Right ventricle myocardium superior (tissue), 1 donor: ENCODE data around the gene DDI2. TPM values are rescaled to one million over a fixed set of nuclear protein-coding genes. Genes with fewer than 3 reads are reported as not detected.

Source experiments
- ATAC-seq: fragments of 200-7000 bp; cut with Tn5 transposase; one replicate; pipeline ENCODE4 v1.9.1; 2020; ENCODE audit warnings: mild to moderate bottlenecking; ENCODE audit not compliant: poor library complexity
- DNase-seq: peaks from one replicate; pipeline ENCODE4 v3.0.0-alpha.2; 2020
- intact Hi-C: fragments of 100-400 bp; cut with DNase I; formaldehyde crosslinking; loops from one replicate; pipeline ENCODE4 v1.11.2; 2022
- long read RNA-seq: library from polyadenylated mRNA; unstranded; transcript quantifications from one replicate; pipeline ENCODE4 v2.0.0, GENCODE V29; 2021
- total RNA-seq: library from RNA; stranded (reverse); fragmentation: NEBNext Ultra II Directional; extraction: Animal tissue kit (Norgen Biotek cat#: 25700); gene quantifications from one replicate; pipeline ENCODE4 v1.2.1, GENCODE V29; 2021
- donor health status: DM: no; HTN: yes; CAD: no; lungs with severe emphysema.

Gene DDI2
- 19.4 TPM for total RNA-seq
- long read RNA-seq, partial matches to known transcripts: 2 of 7 reads
- long read RNA-seq, other reads (novel, unspliced or antisense): 5 of 7 reads

DNA sequence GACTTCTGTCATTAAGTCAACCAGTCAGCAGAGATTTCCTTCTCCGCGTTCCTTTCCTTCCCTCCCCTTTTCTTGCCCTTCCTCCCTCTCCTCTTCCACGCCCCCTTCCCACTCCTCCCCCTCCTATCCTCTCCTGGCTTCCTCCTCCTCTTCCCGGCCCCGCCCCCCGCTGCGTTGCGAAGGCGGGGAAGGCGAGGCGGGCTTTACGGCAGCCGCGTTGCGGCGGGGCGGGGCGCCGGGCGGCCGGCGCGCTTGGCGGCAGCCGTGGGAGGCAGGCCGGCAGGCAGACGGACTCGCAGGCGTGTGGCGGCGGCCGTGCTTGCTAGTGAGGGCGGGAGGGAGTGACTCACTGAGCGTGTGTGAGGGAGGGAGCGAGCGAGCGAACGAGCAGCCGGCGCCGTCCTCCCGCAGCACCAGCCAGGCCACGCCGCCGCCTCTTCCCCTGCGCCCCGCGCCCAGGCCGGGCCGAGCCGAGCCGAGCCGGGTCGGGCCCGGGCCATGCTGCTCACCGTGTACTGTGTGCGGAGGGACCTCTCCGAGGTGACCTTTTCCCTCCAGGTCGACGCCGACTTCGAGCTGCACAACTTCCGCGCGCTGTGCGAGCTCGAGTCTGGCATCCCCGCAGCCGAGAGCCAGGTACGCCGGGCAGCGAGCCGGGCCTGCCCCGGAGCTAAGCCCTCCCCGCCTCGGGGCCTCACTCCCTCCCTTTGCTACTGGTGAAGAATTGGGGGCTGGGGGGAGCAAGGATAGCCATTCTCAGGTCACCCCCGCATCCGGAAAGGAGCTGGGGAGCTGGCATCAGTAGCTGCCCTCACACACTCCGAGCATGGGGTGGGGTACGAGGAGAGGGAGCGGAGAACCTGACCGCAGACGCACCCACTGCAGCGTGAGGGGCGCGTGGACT lies at the start of gene DDI2:
TSS of gene DDI2 (plus strand) at position 286 of the 904 bp plus-strand sequence. CDS start at position 499, 213 bp downstream.
- ATAC-seq (peak; percentile 93), DNase-seq (peak; percentile 97)
- intact Hi-C loops: loop anchor here (10.0 kb wide), 1 partner anchor 67 kb away; the partner anchor contains the start of gene PLEKHM2

DNA sequence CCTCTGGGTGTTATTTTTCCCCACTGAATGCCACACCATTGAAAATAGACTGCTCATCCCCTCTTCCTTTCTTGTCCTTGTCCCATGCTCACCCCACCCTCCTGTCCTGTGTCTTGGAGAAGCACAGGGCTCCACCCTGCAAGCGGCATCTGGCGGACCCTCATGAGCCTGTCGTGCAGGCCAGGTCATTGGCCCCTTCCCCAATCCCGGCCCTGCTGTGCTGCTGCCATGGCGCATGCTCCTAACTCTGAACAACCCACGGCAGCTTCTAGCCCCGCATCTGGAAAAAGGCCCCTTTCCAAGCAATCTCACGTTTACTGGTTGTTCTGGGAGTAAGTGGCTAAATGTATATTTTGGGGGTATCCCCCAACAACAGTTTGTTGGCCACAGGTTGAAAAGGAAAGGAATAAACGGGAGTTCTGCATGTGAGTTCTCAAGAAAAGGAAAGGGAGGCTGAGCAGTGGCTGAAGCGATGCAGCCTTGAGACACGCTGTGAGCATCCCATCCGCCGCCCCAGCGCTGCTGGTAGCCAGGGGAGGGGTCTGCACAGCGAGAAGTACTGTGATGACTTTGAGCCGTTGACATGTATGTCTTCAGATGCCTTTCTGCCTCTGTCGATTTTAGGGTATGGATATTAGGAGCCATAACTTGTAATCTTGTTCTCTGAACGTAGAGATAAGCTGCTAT lies 48.7 kb upstream of the DDI2 start:
- DNase-seq (no peak), ATAC-seq (no peak)
- intact Hi-C loops: no loop called here

DNA sequence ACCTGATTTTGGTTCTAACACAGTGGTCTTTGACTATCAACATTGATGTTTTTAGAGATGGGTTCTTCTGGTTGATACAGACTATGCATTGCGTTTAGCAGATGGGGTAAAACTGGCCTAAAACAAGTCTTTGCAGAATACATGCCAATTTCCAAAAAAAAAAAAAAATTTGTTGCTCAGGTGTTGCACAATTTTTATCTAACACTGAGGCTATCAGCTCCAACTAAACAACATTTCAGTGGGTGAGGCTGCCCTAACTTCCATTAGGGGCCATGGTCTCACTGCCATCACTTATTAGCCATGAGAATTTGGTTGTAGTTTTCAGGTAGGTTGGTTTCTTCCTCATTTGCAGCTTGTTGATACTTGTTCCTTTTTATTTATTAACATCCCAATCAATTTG lies 46.4 kb upstream of the DDI2 start:
- no peak for ATAC-seq
- DNase-seq: no peak
- intact Hi-C loops: no loop called here

DNA sequence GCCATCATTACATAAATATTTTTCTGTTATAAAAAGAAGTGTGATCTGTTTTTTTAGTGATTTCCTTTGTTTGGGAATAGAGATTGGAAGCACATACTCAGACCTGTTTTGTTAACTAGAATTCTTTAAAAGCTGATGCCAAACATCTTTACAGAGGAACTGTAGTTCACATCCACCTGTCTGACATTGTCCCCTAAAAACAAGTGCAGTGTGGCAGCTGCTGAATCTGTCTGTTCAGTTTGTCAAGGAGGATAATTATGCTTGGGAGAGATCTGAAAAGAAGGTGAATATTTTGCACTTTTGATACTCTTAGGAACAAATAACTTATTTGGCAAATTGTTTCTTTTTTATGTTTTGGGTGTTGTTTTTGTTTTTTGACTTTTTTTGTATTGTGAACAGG lies 46.0 kb upstream of the DDI2 start:
- intact Hi-C loops: no loop called here
- no peak for DNase-seq
- ATAC-seq: no peak

DNA sequence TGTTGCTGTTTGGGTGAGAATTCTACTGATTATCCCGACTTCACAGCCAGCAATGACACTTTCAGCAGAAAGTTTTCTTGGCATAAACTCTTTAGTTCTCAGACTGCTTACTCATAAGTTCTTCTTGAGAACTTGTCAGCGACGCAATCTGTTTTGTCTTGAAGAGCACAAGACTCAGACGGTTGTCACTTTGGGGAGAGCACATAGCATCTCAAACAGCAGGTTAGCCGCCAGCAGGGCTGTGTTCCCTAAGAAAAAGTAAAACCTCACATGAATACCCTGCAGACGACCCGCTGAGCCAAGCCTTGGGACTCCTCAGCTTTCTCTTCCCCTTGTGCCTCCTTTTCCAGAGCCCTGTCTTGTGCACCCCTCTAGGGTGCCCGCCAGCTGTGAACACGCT lies 43.8 kb upstream of the DDI2 start:
- intact Hi-C loops: no loop called here
- DNase-seq (no peak), ATAC-seq (no peak)

DNA sequence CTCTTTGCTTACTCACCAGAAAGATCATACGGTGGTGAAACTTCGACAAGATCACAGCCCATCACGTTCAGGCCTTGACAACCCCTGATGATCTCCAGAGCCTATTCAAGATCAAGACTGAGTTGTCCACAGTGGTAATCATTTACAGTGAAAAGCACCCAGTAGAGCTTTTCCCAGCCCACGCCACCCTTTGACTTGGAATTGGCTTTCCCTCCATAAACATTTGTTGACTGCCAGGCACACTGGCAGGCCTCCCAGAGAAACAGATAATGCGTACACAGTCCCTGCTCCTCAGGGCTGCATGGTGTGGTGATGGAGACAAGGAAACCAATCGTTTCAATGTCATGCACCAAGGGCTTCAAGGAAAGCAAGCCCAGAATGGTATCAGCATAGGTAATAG lies 42.5 kb upstream of the DDI2 start:
- peak; percentile 71 for ATAC-seq
- no peak for DNase-seq
- intact Hi-C loops: no loop called here

DNA sequence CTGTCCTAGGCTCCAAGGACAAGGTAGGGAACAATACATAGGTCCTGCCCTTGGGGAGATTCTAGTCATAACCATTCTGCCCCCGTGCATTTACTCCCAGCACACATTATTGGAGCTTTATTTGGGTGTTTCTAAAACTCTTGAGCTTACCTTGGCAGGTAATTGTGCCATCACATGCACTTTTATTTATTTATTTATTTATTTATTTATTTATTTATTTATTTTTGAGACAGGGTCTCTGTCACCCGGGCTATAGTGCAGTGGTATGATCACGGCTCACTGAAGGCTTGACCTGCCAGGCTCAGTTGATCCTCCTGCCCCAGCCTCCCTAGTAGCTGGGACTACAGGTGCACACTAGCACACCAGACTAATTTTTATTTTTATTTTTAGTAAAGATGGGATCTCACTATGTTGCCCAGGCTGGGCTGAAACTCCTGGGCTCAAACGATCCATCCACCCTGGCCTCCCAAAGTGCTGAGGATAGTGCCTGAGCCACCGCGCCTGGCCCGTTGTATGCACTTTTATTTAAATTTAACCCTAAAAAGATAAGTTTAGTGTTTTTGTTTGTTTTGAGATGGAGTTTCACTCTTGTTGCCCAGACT lies 41.6 kb upstream of the DDI2 start:
- no peak for DNase-seq
- intact Hi-C loops: no loop called here
- no peak for ATAC-seq

DNA sequence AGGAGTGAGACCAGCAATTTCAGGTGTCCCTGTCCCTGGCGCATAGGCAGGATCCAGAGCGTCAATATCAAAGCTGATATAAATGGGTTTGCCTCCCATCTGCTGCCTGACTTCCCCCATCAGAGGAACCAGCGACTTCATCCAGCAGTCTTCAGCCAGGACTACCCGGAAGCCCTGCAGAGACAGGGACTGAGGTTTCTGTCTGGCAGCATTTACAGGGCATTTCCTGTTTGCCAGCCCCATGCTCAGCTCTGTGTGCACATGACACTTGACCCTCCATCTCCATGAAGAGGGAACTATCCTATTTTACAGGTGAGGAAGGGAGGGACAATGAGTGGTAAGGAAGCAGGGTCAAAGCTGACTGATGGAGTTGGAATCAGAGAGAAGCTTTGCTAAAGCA lies 39.6 kb upstream of the DDI2 start:
- intact Hi-C loops: no loop called here
- ATAC-seq (no peak), DNase-seq (no peak)

DNA sequence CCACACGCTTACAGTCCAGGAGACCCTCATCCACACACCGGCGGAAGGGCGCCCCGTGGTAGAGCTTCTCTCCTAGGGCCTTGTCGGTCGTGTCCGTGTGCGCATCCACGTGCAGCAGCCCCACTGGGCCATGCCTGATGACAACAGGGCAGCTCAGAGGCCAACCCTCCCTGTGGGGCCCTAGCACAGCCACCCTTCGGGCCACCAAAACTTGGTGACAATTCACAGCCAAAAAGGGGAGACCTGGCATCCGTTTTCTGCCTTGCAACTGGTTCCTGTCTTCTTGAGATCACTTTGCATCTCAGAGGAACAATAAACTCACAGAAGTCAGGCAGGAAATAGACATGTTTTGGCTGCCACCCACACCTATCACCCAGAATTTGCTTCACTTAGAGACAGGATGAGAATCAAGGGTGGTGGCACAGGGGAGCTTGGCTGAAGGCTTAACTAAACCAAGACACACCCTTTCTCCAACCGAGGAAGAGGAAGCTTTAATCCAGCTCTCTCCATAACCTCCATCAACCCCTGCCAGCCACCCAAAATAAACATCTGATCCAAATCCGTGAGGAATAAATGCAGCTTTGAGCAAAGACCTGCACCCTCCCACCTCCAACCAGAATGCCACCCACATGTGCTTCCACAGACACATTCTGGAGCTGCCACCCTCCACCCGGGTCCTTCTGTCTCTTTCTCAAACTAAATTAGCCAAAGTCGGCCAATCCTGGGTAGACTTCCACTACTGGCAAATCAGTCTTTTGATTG lies 38.2 kb upstream of the DDI2 start:
- DNase-seq (no peak), ATAC-seq (no peak)
- intact Hi-C loops: no loop called here

DNA sequence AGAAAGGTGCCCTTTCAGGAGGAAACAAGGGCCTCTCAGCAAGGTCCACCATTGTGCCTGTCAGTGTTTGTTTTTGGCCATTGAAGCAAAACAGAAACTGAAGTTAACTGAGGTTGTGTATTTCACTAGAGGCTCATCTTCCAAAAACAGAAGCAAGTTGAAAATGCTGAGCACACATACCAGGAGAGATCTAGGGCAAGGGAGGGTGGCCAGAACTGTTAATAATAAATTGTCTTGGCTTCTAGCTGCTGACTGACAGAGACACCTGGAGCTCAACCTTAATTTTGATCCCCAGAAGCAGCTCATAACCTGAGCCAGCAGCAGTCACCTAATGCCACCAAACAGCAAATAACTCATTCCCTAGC lies 37.6 kb upstream of the DDI2 start:
- ATAC-seq: peak; percentile 36
- no peak for DNase-seq
- intact Hi-C loops: no loop called here

DNA sequence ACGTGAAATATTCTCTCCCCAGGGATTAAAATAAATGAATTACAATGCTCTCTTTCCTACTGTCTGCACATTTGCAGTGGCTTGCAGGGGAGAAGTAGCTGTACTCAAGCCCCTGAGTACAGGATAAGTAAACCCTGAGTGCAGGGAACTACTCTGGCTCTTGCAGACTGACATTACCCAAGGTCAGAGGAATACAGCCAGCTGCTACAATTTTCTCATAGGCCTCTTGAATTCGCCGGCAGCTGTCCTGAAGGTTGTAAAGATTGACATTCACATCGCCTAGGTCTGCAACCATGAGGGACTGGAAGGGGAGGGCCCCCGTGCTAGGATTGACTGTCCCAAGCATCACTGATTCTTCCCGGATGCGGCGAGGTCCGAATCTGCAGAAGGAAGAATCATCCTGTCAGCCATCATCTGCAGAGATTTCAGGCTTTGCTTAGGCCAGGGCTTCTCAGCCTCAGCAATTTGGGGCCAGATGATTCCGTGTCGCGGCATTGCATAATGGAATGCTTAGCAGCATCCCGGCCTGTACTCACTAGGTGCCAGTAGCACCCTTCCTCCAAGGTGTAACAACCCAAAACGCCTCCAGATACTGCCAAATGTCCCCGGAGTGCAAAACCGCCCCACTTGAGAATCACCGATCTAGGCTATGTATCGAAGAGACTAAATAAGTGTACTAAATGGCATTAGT lies 34.1 kb upstream of the DDI2 start:
- intact Hi-C loops: no loop called here
- no peak for ATAC-seq
- no peak for DNase-seq

DNA sequence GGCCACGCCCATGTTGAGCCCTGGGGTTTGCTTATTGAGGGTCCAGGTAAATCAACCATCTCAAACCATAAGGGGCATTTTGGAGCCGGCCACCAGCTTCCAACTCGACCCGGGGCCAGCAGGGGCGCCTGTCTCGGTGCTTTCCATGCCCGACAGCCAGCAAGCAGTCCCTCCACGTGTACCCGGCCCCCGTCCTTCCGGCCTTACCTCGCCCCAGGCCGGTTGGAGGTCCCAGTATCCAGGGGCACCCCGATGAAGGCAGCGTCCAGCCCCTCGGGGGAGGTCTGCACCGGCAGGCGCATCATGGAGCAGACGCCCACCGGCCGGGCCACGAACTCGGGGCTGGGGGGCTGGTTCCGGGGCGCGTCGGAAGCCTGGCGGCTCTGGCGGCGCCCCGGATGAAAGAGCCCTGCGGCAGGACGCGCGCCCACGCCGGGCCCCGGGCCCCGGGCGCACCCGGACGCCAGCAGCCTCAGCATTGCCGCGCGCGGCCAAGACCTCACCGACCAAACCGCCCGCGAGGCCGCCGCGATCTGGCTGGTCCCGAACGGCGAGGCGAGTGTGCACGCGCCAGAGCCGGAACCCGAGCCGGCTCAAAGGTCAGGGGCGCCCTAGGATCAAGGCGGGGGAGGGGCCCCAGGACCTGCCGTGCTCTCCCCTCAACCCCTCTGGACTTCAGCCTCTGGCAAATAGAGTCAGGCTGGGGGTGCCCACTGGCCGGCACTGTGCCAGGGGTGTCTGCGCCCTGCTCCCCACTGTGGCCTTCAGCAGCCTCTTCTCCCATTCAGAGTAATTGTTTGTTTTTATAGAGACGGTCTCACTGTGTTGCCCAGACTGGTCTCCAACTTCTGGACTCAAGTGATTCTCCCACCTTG lies 32.5 kb upstream of the DDI2 start, which contains the start of gene AGMAT:
TSS of gene AGMAT (minus strand) at position 563 of the 875 bp plus-strand sequence. CDS start at position 479, 84 bp downstream.
- intact Hi-C loops: no loop called here
- DNase-seq: peak; percentile 50
- ATAC-seq: peak; percentile 63

DNA sequence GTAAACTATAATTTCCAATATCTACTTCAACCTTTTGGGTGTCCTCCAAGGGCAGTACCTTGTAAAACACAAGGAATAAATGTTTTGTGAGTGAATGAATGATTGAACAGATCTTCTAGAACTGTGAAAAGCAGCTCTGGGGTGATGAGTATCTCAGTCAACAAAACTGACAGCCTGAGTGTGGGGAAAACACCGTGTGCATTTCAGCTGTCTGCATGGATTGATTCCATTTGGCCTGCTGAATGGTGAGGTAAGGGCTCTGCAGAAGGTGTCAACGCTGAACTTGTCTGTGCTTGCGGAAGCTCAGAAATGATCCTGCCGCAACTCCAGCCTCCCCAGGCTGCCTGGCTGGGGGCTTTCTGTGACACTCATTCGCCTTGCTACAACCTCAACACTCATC lies 25.0 kb upstream of the DDI2 start:
- no peak for DNase-seq
- no peak for ATAC-seq
- intact Hi-C loops: no loop called here

DNA sequence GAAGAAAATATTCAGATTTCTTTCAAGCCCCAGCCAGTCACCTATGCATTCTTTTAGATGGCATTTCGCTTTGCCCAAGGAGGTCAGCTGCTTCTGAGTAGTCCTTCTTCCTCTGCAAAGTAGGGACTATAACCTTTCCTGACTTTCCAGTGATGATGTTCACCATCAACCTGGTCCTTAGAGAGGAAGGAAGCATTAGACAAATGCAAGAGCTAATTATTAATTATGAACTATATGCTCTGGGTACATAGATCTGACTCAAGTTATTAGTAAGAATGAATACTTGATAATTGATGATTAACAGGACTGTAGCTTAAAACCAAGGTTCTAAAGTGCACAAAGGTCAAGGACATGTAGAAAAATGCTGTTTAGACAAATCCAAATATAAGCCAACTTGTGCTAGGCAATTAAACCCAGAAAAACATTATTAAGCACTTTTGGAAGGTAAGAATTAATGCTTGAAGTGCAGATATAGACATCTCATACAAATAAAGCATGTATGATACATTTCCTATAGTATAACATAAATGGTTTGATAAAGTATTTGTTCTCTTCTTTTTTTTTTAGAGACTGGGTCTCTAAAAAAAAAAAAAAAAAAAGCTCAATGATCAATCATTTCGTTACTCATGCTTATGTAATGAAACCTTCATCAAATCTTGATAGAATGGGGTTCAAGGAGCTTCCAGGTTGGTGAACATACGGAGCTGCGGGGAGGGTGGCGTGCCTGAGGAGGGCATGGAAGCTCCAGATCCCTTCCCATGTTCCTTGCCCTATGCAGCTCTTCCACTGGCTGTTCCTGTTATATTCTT lies 21.2 kb upstream of the DDI2 start:
- intact Hi-C loops: loop anchor here (5.0 kb wide), 1 partner anchor 146 kb away; the partner anchor contains the start of gene TMEM82
- ATAC-seq: no peak
- no peak for DNase-seq

DNA sequence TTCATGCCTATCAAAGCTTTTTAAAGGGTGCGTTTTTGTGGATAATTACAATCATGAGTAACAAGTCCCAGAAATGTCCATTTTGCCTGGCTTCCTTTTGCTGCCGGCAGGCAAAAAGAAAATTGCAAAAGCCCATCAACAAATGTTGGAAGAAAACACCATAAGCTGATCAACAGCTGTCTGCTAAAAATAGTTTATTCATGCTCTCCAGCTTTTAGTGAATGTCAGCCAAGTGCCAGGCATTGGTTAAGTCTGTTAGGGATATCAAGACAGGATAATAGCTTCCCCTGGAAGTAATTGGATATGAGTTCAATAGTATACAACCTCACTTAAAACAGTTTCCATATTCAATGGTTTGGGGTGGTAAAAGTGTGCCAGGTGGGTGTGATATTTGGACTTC lies 18.8 kb upstream of the DDI2 start:
- intact Hi-C loops: loop anchor here (5.0 kb wide), 1 partner anchor 144 kb away; the partner anchor contains the start of gene TMEM82
- ATAC-seq (no peak), DNase-seq (no peak)
